T47D (cell line): Measurements from ENCODE around the gene ARMC10.
A peak's percentile ranks its signal among the peaks of the same experiment; 100 is the strongest.
"Not testable (repeated sequence)": the region's sequence is repeated elsewhere in the genome, so short reads cannot be mapped to it uniquely, and the experiment has no call there.

ENCODE experiments used
- DNase-seq, 2 experiments: peaks; one replicate each; pipeline versions ENCODE4 v3.0.0 to v3.0.0-alpha.2; 2011 to 2012; ENCODE audit warnings: low read depth in 1 of 2, low spot score in 1 of 2
- JUND ChIP-seq: IDR thresholded peaks from 2 replicates; pipeline ENCODE4 v1.6.1; 2012; ENCODE audit warnings: low read depth
- in situ Hi-C: cut with HindIII; loops from 2 replicates; pipeline ENCODE4 v1.10.0; 2016; ENCODE audit warnings: low sequenced_read_pairs, low pct_unique_long_range_greater_than_20kb

Gene ARMC10

DNA sequence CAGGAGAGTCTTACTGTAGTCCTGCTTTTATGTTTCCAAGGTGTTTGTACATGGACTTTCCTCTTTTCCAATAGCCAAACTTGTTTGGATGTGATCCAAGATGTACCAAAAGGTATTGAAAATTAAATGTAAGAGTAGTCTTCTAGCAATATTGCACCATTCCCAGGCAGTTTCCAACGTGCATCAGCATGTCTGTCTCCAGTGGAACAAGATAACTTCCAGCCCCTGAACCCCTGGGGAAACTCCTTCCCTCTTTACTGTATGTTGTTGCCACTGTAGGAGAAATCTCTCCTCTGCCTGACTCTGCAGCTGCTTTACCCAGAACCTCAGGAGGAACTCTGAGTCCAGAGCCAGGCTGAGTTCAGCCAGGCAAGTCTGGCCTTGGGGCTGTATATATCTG, 18.5 kb downstream of the ARMC10 start:
- TF ChIP-seq JUND = no peak
- in situ Hi-C loops = no loop called here
- DNase-seq = no peak

DNA sequence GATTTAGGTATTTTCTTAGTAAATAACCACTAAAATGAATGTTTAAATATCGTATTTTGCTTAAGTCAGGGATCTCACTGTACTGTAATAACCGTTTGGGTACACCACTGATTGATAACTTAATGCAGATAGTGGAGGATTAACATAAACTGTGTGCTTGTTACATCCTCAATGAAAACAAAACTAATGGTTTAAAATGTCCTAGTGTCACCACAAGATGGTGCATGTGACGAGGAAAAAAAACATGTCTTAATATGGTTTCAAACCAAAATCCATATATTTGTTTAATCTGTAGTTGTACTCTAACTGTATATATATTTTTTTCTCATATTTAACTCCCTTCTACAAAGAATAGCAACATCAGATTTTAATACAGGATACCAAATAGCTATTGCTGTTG, 19.2 kb downstream of the ARMC10 start:
- TF ChIP-seq JUND = no peak
- in situ Hi-C loops = no loop called here
- peak in 1 of 2 experiments; percentile 2 for DNase-seq

DNA sequence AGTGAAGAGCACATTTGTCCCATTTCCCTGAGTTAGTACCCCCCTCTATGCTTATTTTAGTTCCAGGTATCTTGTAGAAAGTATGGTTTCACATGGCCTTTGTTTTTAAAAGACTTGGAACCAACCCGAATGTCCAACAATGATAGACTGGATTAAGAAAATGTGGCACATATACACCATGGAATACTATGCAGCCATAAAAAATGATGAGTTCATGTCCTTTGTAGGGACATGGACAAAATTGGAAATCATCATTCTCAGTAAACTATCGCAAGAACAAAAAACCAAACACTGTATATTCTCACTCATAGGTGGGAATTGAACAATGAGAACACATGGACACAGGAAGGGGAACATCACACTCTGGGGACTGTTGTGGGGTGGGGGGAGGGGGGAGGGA, 20.6 kb downstream of the ARMC10 start:
- in situ Hi-C loops, DNase-seq: not testable (repeated sequence)

DNA sequence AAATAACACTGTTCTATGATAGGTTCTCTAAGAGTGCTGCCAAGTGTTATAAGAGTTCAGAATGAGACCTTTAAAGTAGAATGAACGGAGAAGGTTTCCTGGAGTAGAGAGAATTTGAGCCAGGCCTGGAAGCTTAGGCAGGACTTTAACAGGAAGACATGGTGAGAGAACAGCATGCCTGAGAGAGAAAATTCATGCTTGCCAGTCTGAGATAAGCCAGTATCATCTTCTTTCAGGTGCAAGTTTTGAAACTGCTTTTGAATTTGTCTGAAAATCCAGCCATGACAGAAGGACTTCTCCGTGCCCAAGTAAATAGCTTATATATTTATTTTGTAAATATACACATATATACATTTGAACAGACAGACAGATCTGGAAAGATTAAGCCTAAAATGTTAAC, 22.1 kb downstream of the ARMC10 start:
- no peak for DNase-seq
- no peak for TF ChIP-seq JUND

DNA sequence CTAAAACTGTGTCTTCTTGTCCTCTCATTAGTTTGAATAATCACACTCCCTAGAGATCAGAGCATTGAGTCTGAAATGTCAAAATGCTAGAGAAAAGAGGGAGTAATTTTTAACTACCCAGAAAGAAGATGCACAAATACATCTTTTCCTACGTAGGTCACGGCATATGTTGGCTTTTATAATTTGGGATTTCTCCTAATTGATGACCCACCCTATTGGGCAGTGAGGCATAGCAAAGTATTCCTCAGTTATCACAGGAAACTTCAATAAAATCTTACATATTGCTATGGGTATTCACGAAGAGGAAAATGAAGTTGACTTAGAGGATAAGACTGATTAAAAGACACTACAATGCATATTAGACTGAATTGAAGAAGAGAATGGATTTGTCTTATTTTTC, 25.4 kb downstream of the ARMC10 start:
- in situ Hi-C loops = no loop called here
- no peak for TF ChIP-seq JUND
- DNase-seq = no peak

More for the DNA sequence above, 22.1 kb downstream of the ARMC10 start:
- in situ Hi-C loops = no loop called here

DNA sequence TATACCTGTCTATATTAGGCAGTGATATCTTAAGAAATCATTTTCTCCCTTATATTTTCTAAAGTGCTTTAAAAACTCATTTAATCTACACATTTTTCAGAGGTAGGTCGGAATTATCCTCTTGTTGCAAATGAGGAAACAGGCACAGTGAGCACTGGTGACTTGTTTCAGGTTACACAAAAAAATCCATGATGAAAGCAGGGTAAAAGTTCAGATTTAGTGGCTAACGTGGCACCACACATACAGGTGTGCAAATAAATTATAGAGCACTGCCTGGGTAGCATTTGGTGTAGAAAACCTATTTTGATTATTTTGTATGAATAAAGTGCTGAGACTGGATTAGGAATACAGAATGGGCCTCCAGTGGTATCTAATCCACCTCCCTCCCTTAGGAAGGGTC, 26.6 kb downstream of the ARMC10 start:
- in situ Hi-C loops = no loop called here
- DNase-seq = no peak
- no peak for TF ChIP-seq JUND

DNA sequence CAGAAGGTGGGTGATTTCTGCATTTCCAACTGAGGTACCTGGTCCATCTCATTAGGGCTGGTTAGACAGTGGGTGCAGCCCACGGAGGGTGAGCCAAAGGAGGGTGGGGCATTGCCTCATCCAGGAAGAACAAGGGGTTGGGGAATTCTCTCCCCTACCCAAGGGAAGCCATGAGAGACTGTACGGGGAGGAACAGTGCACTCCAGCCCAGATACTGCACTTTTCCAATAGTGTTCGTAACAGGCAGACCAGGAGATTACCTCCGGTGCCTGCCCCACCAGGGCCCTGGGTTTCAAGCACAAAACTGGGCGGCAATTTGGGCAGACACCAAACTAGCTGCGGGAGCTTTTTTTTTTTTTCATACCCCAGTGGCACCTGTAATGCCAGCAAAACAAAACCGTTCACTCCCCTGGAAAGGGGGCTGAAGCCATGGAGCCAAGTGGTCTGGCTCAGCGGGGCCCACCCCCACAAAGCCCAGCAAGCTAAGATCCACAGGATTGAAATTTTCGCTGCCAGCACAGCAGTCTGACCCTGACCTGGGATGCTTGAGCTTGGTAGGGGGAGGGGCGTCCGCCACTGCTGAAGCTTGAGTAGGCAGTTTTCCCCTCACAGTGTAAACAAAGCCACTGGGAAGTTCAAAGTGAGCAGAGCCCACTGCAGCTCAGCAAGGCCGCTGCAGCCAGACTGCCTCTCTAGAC, 31.2 kb downstream of the ARMC10 start:
- in situ Hi-C loops = no loop called here
- TF ChIP-seq JUND = no peak
- no peak for DNase-seq

DNA sequence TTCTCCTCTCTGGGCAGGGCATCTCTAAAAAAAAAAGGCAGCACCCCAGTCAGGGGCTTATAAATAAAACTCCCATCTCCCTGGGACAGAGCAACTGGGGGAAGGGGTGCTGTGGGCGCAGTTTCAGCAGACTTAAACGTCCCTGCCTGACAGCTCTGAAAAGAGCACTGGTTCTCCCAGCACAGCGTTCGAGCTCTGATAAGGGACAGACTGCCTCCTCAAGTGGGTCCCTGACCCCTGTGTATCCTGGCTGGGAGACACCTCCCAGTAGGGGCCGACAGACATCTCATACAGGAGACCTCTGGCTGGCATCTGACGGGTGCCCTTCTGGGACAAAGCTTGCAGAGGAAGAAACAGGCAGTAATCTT, 31.7 kb downstream of the ARMC10 start:
- in situ Hi-C loops, DNase-seq: not testable (repeated sequence)

DNA sequence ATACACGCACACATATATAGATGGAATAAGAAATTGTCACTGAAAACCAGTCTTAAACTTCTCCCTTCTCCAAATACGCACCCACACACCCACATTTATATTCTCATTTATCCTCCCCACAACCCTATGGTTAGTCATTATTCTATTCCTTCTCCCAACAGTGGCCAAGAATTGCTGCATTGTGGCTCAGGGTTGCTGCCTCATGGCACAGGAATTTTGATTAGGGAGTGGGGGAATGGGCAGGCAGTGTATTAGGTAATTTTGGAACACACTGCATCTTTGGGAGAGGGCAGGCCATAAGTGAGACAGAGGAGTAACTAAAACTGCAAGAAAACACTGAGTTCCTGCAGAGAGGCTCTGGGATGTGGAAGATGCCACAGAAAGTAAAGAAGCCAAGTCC, 38.2 kb downstream of the ARMC10 start:
- TF ChIP-seq JUND = no peak
- no peak for DNase-seq
- in situ Hi-C loops = no loop called here

DNA sequence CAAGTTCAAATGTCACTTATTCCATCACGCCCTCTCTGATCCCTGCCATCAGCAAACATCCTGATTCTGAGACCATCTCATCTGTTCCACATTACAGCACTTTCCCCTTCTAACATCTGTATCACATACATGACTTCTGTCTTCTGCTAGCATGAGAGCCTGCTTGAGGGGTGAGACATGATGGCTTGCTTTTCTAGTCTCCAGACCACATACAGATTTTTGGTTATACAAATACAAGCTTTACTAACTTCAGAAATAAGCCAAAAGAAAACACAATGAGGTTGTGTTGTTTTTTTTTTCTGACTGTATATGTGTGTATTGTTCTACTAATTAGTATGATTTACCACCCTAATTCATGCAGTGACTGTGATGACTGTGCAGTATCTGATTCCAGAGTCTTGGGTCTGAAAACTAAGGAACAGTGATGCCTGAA, 39.7 kb downstream of the ARMC10 start:
- in situ Hi-C loops = no loop called here
- no peak for DNase-seq
- TF ChIP-seq JUND = no peak

DNA sequence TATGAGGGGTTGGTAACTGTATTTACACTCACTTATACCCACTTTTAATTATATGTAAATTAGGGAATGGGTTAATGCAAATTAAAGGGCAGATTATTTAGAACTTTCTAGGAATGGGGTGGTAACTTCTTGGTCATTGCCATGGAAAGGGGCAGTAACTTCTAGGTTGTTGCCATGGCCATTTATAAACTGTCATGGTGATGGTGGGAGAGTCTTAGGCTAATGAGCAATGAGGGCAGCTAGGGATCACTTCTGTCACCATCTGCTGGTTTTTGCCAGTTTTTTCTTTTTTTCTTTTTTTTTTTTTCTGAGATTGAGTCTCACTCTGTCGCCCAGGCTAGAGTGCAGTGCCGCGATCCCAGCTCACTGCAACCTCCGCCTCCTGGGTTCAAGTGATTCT, 40.8 kb downstream of the ARMC10 start:
- TF ChIP-seq JUND = no peak

DNA sequence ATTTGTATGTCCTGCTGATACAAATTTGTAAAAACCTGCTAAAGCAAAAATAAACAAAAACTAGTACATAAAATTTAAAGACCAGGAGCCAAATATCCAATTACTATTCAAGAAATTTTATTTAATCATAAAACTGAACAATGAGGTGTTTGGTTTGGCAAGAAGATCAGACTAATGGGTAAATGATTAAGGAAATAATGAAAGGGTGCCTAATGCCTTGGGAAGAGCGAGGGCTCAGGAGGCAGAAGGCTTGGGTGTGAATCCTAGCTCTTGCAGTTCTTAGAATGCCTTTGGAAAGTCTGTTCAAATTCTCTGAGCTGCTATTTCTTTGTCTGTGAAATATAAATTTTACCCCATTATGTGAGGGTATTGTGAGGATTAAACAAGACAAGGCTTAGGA, 41.6 kb downstream of the ARMC10 start:
- no peak for TF ChIP-seq JUND
- in situ Hi-C loops = no loop called here
- no peak for DNase-seq

More for the DNA sequence above, 40.8 kb downstream of the ARMC10 start:
- no peak for DNase-seq
- in situ Hi-C loops = no loop called here

DNA sequence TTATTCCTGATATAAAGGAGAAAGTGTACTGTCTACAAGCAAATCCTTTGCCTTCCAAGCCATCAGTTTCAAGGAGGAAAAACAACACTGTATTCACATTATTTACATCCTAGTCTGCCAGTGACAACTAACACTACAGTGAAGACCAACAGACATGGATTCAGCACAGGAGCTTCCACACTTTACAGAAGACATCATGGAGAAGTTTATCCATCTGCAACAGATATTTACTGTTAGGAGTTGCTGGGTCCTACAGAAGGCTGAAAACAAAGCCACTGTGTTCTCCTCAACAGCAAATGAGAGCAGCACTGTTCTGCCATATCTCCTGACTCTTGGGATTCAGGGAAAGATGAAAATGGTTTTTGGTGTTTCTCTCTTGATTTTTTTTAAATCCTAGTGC, 42.1 kb downstream of the ARMC10 start:
- in situ Hi-C loops = no loop called here
- DNase-seq = no peak
- TF ChIP-seq JUND = no peak

DNA sequence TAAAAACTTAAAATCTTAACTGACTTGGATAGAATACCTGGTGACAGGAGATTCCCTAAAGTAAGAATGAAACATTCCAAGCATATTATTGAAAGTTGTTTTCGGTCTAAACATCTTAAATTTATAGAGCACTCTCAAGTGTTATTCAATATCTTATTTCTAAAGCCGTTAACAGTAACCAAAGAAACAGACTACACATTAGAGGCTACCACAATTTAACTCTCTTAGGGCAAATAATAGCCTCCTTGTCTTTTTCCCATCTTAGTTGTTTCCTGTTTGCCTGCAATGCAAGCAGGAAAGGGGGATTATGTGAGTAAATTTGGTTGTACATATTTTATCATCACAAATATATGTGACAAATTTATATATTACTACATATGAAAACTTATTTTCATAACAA, 42.5 kb downstream of the ARMC10 start:
- no peak for DNase-seq
- no peak for TF ChIP-seq JUND
- in situ Hi-C loops = no loop called here

DNA sequence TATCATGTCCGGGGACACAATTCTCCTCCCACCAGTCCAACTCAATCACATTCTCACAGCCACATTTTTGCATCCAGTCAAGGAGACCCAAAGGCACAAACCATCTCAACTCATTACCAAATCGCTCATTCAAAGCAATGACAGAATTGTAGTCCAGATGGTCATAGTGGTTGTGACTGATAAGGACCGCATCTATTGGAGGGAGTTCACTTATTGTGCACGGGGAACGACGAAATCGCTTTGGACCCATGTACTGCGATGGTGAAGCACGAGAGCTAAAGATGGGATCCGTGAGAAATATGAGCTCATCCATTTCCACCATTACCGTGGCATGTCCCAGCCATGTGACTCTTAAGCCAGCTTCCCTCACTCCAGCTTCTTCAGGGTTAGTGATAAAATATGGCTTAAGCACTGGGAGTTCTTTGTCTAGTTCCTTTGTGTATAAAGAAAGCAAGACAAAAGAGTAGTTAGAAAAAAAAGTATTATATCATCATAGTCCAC, 44.9 kb downstream of the ARMC10 start:
- DNase-seq = no peak
- TF ChIP-seq JUND = no peak
- in situ Hi-C loops = no loop called here
